Right renal pelvis (tissue), 4 donors: Measurements from ENCODE around the gene EXOC3L4. TPM values are rescaled to one million over a fixed set of nuclear protein-coding genes. Genes with fewer than 3 reads are reported as not detected.
"Not testable (repeated sequence)": the region's sequence is repeated elsewhere in the genome, so short reads cannot be mapped to it uniquely, and the experiment has no call there.

Experiments used
- DNase-seq, 4 donors: peaks; one replicate each; pipeline ENCODE4 v3.0.0-alpha.2; 2013; ENCODE audit warnings: low read depth in 4 of 4, low spot score in 3 of 4, missing footprints in 1 of 4
- polyA plus RNA-seq, 4 donors: library from polyadenylated mRNA; unstranded; fragments of 120-200 nt; gene quantifications; one replicate each; pipeline ENCODE4 v1.2.1, GENCODE V29; 2013; ENCODE audit not compliant: insufficient read length in 4 of 4

The EXOC3L4 gene
- polyA plus RNA-seq, result 1 to 10 TPM; 1.5 to 3.8 (median 2.7) TPM

DNA sequence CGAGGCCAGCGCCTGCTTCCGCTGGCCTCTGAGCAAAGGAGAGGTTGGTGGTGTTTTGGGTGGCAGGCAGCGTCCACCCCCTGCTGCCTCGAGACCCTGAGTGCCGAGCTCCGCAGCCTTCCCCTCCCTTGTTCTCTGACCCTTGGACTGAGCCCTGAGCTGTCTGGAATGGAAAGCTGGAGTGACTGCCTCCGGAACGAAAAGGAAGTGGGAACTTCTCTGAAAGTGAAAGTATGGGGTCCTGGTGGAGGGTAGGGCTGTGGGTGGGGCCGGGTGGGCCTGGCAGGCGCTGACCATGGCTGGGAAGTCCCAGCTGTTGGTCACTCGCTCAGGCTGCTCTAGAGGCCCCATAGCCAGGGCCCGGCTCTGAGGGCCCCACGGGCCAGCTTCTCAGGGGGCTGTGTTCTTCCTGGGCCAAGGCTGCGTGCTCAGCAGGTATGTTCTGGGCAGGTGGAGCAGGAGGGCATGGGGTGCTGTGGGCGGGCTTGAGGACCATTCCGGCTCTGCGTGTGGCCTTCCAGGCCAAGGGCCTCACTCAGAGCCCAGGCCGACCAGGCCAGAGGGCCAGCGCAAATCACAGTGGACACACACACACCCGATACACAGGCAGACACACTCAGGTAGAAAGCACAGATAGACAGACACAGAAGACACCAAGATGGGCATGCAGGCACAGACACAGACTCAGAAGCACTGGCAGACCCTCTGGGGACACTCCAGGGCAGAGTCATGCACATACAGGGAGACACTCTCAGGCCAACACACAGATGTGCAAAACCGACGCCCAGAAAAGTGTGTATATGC lies at the start of gene EXOC3L4:
TSS of gene EXOC3L4 (plus strand) at position 320 of the 804 bp plus-strand sequence. CDS start 5,495 bp downstream, outside the sequence.
- DNase-seq, result no peak

DNA sequence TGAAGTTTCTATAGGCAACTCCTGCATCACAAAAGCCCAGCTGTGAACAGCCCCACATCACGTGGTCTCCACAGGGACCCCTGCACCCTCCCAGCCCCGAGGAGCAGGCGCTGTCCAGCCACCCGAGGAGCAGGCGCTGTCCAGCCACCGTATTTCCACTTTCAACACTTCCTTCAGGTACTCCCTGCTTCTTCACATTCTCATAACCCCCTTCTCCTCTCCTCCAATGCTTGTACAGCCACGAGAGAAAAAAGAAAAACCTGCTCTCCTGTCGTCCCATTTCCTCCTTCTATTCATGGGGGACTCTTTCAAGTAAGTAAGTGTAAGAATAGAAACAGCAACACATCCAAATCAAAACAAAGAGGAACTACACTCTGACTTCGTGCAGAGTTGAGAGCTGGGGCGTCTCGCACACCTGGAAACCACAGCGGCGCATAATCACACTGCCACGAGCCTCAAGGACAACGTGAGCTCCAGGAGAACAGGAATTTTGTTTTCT lies 49.1 kb upstream of the EXOC3L4 start:
- DNase-seq, result no peak

DNA sequence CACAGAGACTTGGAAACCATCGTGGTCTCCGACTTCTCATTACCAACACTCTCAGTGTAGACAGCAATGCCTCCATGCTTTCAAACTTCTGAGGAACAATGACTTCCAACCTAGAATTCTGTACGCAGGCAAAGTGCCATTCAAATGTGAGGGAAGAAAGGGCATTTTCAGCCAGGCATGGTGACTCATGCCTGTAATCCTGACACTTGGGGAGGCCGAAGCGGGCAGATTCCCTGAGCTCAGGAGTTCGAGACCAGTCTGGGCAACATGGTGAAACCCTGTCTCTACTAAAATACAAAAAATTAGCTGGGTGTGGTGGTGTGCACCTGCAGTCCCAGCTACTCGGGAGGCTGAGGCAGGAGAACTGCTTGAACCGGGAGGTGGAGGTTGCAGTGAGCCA lies 47.1 kb upstream of the EXOC3L4 start:
- not testable (repeated sequence) for DNase-seq

DNA sequence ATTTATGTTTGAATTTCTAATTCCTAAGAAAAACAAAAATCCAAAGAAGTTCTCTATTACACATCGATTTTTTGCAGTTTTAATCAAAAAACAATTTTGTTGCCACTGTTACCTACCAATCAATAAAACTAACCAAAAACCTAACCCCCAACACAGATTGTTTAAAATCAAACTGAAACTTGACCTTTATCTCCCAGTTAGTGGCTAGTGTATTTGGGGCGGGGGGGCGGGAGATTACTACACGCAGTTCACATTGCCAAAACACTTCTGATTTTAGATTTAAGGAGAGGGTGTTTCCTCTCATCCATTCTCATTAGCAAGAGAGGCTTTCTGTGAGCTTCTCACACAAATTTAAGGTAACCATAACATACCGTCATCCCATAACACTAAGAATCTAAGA lies 43.6 kb upstream of the EXOC3L4 start:
- no peak for DNase-seq

DNA sequence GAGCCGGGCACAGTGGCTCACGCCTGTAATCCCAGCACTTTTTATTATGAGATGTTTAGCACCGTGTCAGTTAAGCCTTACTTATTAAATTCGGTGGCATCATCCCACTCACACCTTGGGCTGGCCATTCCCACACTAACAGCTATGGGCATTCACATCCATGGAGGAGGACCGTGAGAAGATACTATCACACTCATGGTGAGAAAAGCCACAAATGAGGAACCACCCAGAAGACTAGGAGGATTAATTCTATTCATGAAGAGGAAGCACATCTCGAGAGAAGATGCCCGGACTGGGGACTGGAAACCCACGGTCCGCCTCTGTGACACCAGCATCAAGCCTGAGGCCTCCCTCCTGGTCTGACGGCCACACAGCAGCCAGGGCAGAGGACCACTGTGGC lies 42.1 kb upstream of the EXOC3L4 start:
- DNase-seq, result no peak

DNA sequence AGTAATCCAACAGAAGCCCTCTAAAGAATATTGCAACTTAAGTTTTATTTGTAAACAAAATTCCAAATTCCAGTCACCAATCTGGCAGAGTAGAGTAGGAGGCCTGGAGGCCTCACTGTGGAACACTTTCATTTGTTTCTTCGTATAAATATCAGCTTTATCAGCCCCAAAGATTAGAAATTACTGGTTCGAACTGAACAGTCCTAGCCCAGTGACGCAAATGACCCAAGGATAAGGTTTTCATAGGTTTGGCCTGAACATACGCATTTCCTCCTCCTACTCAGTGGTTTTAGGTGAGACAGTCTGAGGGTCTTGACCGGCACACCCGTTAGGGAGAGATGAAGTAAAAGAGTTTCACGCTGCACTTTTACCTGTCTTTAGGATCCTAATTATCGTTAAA lies 38.8 kb upstream of the EXOC3L4 start:
- no peak for DNase-seq

DNA sequence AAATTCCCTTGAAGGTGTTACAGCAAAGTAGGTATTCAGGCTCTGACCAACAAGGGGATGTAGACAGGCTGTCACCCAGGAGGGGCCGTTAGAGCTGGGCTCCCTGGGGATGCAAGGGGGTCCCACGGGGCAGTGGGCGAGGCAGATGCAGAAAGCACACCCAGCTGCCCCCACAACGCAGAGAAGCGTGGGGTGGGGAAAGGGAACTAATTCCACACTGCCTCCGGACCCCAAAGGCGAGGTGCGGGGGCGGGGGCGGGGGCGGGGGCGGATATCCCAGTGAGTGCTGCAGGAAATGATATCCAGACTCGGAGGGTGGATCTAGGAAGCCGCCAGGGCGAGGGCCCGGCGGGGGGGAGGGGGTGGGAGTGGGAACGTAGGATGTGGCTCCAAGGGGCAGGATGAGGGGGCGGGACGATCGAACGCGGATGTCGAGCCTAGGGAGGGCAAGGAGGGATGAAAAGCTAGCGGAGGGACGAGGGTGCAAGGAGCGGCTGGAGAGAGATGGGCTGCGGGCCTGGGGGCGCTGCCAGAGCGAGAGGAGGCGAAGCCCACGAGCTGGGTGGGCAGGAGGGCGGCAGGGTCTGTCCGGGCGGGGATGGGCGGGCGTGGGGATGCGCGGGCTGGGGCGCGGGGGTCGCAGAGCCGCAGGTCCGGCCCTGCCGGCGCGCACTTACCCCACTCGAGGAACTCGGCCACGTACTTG lies 38.0 kb upstream of the EXOC3L4 start:
- peak in 2 of 4 donors; percentile 58 to 63 for DNase-seq

DNA sequence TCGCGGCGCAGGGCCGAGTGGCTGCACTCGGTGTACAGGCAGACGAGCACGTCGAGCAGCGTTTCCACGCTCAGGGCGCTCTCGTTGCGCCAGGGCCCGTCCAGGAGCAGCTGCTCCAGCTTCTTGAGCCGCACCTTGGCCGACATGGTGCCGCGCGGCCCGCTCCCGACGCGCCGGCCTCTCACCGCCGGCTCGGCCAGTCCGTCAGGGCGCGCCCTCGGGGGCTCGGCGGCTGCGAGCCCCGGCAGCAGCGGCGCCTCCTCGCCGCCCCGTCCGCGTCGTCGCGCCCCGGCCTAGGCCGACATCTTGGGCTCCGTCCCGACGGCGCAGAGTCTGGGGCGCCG lies 37.5 kb upstream of the EXOC3L4 start:
- DNase-seq, result no peak

DNA sequence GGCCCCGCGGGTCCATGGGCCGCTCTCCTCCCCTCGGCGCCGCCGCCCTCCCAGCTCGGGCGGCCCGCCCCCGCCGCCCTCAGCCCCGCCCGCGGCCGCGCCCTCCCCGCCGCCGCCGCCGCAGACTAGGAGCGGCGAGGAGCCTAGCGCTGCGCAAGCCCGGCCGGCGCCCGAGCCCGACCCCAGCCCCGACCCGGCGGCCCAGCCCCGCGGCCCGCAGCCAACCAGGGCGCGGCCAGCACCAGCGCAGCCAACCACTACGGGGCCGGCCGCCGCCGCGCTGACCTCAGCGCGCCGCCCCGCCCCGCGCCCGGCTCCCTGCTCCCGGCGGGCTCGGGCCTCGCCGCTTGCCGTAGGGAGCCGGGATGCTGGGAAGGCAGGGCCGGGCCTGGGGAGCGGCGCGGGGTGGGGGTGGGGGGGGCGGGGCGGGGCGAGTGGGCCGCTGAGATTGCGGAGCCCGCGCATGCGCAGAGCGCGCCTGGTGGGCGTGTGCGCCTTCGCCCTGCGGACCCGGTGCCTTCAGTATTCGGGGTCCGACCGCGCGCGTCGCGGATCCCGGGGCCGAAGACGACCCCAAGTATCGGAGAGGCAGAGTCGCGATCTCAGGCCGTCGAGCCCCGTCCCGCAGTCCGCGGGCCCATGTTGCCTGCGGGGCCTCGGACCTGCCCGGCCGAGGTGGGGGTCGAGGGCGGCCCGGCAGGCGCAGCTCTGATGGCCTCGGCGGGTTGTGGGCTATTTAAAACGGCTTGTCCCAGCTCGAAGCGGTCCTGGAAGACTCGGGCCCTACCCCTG lies 37.0 kb upstream of the EXOC3L4 start, which contains the start of gene CDC42BPB:
TSS of gene CDC42BPB (minus strand) at position 178 of the 792 bp plus-strand sequence. CDS start 376 bp downstream, outside the sequence.
- peak; percentile 75 to 84 (median 82) for DNase-seq

DNA sequence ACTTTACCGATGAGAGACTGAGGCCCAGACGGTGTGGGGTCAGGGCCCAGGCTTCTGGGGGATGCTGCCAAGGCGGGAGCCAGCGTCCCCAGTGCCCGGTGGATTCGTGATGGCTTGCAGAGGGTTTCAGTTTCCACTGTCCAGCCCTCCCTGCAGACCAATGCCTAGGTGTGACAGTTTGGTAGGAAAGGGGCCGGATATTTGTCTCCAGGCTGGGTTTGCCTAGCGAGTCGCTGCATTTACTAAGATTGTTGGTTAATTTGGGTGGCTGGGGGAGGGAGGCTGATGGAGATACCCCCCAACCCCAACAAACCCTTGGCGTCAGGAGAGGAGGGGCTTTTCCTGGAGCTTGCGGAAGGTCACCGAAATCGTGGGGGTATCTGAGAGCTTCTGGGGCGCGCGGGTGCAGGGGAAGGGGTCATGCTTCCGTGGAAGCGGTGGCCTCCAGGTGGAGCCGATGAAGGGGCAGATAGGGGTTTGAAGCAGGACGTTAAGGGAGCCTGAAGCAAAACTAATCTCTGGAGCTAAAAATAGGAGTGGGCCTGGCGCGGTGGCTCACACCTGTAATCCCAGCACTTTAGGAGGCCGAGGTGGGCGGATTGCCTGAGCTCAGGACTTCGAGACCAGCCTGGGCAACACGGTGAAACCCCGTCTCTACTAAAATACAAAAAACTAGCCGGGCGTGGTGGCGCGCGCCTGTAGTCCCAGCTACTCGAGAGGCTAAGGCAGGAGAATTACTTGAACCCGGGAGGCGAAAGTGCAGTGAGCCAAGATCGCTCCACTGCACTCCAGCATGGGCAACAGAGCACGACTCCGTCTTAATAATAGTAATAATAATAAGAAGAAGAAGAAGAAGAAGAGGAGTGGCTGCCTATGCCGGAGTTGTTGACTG lies 36.1 kb upstream of the EXOC3L4 start:
- no peak for DNase-seq

DNA sequence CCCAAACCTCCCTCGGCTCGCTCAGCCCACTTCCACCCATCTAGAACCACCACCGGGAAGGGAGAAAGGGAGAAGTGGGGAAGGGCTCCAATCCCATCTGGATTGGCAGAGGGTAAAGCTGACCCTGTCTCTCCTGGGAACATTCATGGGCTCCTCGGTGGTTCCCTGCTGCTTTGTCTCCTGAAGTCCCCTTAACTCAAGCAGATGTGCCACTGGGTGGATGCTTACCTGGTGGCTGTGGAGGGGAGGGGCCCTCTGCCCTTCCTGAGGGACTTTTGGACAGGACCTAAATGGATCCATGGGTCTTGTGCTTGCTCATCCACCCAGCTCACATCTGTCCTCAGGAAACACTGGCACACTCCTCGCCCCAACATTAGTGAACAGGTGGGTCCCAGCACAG lies 35.0 kb upstream of the EXOC3L4 start:
- no peak for DNase-seq

DNA sequence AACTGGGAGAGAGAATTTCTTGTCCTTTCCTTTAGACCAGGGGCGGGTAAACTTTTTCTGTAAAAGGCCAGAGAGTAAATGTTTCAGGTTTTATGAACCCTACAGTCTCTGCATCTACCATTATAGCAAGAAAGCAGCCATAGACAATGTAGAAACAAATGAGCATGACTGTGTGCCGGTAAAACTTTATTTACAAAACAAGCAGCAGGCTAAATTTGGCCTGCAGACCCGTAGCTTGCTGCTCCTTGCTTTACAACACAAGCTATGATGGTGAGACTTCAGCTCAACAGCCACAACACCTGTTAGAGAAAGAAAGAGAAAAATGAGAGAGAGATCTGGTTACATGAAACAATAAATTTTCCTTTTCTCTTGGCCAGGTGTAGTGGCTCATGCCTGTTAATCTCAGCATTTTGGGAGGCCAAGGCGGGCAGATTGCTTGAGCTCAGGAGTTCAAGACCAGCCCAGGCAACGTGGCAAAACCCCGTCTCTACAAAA lies 33.0 kb upstream of the EXOC3L4 start:
- DNase-seq, result no peak

DNA sequence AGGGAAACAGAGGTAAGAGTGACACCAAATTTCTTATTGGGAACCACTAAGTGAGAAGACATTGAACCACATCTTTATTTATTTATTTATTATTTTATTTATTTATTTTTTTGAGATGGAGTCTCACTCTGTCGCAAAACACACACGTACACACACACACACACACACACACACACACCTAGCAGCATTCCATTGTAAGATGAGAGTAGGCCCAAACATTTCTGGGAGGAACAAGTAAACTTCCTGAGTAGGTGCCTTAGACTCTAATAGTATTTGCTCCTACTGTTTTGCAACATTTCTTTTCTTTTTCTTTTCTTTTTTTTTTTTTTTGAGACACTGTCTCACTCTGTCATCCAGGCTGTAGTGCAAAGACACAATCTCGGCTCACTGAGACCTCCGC lies 30.1 kb upstream of the EXOC3L4 start:
- DNase-seq, result no peak

DNA sequence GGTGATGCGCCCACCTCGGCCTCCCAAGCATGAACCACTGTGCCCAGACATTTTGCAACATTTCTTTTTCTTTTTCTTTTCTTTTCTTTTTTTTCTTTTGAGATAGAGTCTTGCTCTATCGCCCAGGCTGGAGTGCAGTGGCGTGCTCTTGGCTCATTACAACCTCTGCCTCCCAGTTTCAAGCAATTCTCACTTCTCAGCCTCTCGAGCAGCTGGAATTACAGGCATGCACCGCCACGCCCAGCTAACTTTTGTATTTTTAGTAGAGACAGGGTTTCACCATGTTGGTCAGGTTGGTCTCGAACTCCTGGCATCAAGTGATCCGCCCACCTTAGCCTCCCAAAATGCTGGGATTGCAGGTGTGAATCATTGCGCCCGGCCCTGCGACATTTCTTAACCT lies 29.5 kb upstream of the EXOC3L4 start:
- DNase-seq, result no peak

DNA sequence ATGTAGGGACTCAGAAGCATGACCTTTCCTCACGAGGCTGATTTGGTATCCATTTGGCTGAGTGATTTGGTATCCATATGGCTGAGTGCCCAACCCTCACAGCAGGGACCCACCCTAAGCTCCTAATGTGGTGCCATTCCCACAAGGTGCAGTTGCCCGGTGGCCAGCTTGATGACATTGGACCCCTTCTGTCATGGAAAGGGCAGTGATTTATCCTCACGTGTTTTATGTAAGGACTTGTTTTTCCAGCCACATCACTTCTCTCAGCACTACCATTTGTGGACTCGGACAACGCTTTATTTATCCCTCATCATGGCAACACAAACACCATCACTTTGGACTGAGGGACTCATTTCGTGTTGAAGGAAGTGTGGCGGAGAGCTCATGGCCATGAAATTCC lies 28.7 kb upstream of the EXOC3L4 start:
- DNase-seq, result no peak

DNA sequence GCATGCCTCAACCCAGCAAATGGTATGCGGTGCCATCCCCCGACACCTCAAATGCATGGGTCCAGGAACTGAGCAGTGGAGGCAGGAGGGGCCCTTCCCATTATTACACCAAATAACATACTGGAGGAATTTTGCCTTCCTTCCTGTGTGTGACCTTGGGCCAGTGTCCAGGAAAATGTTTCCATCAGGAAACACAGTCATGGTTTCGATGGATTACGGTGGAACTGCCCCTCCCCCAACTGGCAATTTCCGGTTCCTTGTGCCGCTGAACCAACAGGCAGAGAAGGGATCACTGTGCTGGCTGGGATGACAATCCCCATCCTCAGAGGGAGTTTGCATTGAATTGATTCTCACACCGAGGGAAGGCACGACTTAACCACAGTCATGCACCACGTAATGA lies 28.1 kb upstream of the EXOC3L4 start:
- no peak for DNase-seq

DNA sequence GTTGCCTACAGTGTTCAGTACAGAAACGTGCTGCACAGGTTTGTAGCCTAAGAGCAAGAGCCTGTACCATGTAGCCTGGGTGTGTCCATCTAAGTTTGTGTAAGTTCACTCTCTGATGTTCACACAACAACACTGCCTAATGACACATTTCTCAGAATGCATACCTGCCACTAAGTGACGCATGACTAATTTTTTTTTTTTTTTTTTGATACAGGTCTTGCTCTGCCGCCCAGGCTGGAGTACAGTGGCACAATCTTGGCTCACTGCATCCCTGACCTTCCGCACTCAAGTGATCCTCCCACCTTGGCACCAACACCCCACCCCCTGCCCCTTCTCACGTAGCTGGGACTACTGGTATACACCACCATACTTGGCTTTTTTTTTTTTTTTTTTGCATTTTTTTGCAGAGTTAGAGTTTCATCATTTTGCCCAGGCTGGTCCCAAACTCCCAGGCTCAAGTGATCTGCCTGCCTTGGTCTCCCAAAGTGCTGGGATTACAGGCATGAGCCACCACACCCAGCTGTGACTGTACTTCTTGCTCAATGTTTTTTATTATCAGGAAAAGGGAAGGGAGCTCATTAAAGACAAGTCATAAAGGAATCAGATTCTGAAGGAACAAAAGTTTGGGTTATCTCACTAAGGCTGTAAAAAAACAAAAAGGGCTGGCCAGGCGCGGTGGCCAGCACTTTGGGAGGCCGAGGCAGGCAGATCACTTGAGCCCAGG lies 27.1 kb upstream of the EXOC3L4 start:
- DNase-seq, result no peak

DNA sequence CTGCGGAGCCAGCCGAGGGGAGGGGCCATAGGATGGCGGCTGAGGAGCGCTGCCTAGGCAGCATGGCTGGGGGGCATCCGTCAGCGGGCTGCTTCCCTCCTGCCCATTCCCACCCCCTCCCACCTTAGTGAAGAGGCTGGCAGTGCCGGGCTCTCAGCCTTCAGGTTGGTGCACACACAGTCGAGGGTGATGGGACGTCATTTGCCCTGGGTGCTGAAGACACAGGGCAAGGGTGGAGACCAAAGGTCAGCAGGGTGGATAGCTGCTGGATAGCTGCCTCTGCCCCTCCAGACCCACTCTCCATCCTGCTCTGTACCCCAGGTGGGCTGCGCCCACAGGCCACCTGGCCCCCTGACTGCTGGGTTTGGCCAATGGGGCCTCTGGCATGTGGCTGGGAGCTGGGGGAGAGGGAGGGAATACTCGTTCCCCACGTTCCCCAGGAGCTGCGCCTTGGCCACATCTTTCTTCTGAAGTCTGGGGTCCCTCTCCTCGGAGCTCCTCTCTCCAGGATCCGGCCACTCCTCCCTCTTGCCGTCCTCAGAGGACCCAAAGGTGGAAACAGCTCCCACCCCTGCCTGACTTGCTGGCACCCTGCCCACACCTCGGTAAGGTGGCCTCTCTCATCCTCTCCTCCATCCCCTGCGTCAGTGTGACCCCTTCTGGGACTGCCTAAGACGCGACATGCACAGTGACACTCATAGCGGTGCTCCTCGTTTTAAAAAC lies 26.0 kb upstream of the EXOC3L4 start:
- no peak for DNase-seq
